HG02943 (cell line): ENCODE results near the gene CHST4.
"Not testable (repeated sequence)": the region's sequence is repeated elsewhere in the genome, so short reads cannot be mapped to it uniquely, and the experiment has no call there.

Source experiments
- ATAC-seq: cut with Tn5 transposase; IDR thresholded peaks from one replicate; pipeline ENCODE4 v1.9.1; 2021; ENCODE audit warnings: mild to moderate bottlenecking, low read depth, moderate library complexity; ENCODE audit not compliant: unreplicated experiment

CHST4 gene

DNA sequence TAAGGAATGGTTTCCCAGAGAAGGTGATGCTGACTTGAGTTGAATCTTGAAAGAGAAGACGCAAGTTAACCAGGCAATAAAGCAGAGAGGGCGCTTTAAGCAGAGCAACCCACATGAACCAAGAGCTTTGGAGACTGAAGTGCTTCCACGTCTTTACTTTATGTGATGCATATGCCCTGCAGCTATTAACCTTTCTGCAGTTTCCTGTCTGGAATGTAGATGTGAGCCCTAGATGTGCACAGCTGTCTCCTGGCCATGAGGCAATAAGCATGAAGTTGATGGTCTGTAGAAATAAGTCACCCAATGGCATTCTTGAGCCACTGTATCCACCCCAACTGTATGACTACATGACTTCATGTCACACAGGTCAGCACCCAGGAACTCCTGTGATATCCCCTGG, 5.7 kb upstream of the CHST4 start:
- ATAC-seq = no peak

DNA sequence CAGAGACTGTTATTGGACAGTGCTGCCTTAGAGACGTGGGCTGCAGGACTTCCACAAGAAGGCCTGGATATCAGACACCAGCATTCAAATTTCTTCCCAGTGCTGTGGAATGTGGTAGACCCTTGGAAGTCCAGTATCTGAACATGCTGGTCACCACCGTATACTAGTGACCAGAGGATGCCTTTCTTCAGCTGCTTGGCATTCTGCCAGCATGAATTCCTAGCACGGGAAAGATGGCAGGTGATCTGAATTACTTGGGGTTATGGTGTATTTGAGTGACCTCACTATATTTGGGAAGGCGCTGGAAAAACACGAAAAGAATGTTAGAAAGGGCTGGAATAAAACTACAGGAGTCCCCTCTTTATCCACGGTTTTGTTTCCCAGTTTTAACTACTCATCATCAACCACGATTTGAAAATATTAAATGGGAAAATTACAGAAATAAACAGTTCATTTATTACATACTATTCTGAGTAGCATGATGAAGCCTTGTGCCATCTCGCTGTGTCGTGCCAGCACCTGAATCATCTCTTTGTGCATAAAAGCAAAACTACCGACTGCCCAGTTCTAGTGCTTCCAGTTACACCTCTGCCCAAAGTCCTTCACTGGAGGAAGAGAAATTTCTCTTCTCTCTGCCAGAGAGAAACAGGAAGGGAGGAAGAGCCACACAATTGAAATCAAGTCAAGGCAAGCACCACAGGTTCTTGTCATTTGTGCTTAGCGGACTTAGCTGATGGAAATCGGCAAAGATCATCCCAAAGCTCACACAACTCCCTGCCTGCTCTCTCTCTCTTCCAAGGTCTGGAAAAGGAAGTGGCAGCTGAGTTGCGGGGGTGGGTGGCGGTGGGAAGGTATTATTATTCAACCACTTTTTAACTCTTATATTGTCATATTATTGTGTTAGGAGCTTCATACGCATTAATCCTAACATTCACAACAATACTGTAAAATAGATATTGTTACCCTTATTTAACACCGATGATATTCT, 1.4 kb upstream of the CHST4 start:
- ATAC-seq = no peak

GRCh38 chr16:71528257-71528656, 2.0 kb downstream of the CHST4 start:
- ATAC-seq = no peak

DNA sequence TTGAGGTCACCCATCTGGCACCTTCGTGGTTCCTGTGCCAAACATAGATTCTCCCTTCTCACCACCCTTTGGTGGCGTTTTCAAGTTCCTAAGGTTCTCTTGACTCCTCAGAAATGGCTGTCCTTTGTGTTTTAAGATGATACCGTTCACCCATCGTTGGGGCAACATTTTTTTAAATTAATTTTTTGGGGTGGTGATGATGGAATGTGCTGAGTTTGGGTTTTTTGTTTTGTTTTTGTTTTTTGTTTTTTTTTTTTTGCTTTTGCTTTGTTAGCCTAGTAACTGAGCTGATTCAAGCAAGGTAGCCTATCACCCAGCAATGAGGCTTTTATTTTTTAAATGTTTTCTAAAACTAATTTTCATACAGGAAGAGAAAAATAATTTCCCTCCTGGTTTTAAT, 2.6 kb downstream of the CHST4 start:
- no peak for ATAC-seq

- ATAC-seq = no peak
Measured at GRCh38 chr16:71532366-71532765, 6.1 kb downstream of the CHST4 start.

GRCh38 chr16:71536752-71537499, 10.7 kb downstream of the CHST4 start:
- ATAC-seq = no peak

GRCh38 chr16:71537643-71538042, 11.4 kb downstream of the CHST4 start:
- no peak for ATAC-seq

GRCh38 chr16:71542377-71542776, 16.2 kb downstream of the CHST4 start:
- no peak for ATAC-seq

DNA sequence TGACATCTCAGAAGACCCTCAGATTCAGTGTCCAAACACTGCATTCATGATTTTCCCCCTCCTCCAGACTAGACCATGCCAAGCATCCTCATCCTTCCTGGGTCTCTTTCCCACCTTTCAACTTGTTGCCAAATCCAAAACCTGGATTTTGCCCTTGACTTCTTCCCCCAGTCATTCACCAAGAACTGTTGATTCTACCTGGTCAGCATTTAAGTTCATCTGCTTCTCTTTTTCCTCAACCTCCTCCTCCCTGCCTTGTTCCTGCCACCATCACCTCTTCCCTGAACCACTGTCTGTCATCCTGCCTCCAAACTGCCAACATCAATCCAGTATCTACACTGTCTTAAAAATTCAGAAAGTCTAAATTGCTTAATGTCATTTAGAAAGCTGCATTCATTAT, 20.9 kb downstream of the CHST4 start:
- ATAC-seq = no peak

DNA sequence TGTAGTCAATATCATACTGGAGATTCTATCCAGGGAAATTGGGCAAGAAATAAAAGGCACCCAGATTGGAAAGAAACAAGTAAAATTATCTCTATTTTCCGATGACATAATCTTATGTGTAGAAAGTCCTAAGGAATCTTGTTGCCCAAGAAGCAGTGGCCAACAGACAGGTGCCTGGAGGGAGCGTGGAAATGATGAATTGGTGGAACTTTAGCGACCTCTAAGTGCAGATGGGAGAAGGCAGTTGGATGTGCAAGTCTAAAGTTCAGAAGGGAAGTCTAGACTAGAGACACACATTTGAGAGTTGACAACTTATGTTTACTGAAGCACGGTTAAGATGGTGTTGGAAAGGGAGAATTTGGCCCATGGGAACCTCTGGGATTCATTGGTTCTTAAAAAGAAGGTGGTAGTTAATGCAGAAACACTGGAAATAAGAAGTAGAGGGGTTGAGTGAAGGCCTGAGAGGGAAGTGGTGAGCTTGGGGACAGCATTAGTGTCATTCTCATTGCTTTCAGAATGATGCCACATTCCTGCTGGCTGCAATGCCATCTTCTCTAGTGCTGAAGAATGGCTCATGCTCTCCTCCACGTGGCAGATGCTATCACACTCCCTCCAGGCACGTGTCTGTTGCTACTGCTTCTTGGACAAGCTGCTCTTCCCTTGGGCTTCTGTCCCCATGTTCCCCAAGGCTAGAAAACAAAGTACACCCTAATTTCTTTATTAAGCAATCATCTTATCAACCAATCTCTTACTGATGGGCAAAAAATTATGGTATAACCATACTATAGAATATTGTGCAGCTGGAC, 26.7 kb downstream of the CHST4 start:
- ATAC-seq = no peak

DNA sequence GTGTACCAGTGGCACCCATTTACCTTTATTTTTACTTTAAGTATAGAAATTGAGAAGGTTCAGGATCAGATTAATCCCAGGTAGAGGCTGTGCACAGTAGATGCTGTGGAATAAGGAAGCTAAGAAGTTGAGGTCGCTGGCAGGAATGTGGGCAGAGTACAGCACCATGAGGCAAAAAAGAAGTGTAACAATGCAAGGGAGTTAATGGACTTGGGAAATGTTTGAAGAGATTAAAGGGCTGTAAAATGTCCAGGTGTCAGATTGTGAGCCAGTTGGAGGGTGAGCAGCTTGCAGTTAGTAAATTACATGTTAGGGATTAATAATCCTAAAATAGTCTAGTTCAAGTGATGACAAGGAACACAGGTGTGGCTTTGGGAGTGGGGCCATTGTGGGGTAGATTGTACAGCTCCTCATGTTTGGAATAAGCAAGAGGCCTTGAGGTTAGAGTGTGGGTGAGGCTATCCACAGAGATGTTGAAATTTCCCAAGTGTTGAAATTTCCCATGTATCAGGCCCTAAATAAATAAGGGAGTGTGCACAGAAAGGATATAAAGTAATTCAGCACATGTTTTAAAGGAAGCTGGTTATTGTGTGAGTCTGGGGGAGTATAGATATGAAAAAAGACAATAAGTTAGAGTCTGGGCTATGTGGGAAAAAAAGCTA, 29.1 kb downstream of the CHST4 start:
- ATAC-seq = no peak

DNA sequence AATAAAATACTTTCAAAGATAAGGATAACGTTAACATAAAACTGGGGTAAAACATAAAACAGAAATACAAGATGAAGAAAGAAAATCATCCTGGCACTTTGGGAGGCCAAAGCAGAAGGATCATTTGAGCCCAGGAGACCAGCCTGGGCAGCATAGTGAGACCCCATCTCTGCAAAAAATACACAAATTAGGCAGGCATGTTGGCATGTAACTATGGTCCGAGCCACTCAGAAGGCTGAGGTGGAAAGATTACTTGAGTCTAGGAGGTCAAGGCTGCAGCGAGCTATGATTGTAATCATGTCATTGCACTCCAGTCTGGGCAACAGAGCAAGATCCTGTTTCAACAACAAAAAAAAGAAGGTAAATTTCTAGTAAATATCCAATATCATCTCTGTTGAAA, 31.1 kb downstream of the CHST4 start:
- no peak for ATAC-seq

DNA sequence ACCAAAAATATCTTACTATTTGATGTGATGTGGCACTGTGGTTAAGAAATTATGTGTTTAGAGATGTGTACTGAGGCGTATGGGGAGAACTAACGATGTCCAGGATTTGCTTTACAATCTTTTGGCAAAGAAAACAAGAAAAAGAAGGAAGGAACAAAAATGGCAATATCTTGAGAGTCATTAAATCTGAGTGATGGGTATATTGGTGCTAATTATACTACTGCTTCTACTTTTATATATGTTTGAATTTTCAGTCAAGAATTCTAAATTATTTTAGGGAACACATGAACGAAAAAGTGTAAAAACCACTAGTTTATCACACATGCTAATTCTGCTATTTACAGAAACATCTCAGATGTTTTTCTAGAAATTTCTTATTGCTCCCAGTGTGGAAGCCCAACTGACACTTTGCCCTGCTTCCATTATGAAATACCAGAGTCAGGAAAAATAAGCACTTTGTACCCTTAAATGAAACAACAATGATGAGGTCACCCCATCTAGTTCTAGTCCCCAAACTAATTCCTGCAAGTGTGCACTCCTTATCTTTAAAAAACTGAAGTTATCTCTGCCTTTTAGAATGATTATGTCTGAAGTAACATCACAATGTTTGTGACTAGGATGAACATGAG, 31.8 kb downstream of the CHST4 start:
- ATAC-seq = no peak

DNA sequence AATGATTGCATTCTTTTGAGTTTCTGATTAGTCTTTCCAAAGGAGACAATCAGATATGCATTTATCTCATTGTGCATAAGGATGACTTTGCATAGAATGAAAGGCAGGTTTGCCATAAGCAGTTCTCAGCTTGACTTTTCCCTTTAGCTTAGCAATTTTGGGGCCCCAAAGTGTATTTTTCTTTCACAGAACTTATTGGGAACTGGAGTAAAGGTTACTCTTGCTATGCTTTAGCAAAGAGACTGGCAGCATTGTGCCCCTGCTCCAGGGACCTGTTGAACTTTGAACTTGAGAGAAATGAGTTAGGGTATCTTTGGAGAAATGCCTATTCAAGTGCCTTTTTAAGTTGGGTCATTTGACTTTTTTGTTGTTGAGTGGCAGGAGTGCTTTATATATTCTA, 33.6 kb downstream of the CHST4 start:
- no peak for ATAC-seq

DNA sequence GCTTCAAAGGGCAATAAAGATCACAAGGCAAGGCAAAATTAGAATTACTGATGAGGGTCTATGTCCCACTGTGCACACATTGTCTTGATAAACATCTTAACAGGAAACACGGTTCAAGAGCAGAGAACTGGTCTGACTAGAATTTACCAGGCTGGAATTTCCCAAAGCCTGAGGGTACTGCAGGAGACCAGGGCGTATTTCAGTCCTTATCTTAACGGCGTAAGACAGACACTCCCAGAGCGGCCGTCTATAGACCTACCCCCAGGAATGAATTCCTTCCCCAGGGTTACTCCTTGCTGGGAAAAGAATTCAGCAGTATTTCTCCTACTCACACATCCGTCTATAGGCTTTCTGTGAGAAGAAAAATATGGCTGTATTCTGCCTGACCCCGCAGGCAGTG, 35.7 kb downstream of the CHST4 start:
- ATAC-seq = not testable (repeated sequence)

DNA sequence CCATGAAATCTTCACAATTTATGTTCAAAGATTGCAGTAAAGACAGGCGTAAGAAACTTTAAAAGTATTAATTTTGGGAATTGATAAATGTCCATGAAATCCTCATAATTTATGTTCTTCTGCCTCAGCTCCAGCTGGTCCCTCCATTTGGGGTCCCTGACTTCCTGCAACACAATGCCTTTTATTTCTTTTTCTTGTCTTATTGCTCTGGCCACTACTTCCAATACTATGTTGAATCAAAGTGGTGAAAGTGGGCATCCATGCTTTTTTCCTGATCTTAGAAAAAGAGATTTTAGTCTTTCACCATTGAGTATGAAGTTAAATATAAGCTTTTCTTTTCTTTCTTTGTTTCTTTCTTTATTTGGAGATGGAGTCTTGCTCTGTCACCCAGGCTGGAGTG, 36.3 kb downstream of the CHST4 start:
- no peak for ATAC-seq

DNA sequence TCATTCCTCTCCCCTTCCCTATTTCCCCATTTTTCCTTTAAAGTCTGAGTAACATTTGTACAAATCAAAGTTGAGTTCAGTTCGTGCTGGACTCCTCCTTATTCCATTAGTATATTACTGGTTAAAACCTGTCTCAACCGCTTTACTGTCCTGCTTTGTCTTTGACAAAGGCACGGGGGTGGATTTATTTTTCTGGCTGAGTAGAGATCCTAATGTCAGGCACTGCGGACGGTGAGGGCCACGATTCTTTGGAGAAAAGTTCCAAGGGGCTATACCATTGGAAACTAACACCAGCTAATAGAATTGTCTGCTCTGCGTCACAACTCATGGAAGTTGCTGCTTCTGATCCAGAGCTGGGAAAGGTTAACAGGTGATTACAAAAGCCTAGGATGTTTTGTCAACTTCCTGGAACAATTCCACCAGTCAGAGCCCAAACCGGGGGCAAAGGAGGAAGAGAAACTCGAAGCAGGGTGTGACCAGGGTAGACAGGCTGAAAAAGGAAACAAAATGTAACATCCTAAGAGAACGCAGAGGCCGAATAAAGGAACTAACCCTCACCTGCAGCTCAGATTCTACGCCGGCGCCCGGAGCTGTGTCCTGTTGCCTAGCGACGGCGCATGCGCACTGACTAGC, 38.2 kb downstream of the CHST4 start:
- ATAC-seq = peak; percentile 4

DNA sequence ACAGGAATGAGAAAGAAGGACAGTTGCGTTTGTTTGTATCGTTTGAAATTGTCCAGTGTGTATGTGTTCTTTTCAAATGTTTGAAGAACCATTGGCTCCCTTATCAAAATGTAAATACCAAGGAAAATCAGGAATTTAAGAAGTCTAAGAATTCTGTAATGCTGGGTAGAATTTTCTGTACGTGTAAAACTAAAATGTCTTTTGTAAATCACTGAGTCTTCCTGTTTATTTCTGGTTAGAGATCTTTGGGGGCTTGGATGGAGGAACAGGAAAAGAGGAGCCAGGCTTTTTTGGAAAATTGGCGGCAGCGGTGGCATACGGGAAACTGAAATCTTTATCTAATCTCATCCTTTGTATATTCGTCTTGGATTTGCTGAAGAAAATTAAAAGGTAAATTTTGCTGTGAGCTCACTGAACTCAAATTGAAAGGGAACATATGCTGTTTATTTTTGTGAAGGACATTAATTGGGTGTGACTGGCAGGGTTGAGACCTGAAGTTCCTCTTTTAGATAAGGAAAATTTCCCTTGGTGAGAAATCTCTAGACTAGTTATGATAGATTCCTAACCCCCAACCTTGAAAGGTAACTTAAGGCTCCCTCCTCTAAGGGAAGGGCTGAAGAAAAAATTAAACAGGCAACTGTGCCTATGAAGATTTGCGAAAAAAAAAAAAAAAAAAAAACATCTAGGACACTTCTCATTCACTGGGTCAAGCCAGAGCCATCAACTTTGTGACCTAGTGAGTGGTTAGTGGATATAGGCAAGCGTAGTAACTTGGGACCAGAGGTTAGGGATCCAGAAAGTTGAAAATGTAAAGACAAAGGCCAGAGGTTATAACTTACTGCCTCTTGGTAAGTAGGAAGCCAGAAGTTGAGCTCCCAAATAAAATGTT, 39.8 kb downstream of the CHST4 start:
- ATAC-seq = no peak
